Muscle layer of duodenum (tissue), 2 donors: ENCODE data around the gene CXCR5.

Experiments
- H3K27ac ChIP-seq: one replicate; pipeline ENCODE4 v1.7.0; 2013; ENCODE audit warnings: mild to moderate bottlenecking, low read length
- H3K27me3 ChIP-seq: one replicate; pipeline ENCODE4 v1.7.0; 2013; ENCODE audit warnings: low read depth, mild to moderate bottlenecking, control low read depth, low read length
- H3K36me3 ChIP-seq, 2 donors: one replicate each; pipeline ENCODE4 v1.7.0; 2013; ENCODE audit warnings: low read length in 2 of 2, control low read depth in 1 of 2, mild to moderate bottlenecking in 1 of 2; ENCODE audit not compliant: insufficient read depth in 2 of 2, control insufficient read depth in 1 of 2
- H3K4me1 ChIP-seq, 2 donors: one replicate each; pipeline ENCODE4 v1.7.0; 2013; ENCODE audit warnings: low read length in 2 of 2, mild to moderate bottlenecking in 2 of 2, control low read depth in 1 of 2, moderate library complexity in 1 of 2; ENCODE audit not compliant: insufficient read depth in 2 of 2, control insufficient read depth in 1 of 2
- H3K4me3 ChIP-seq, 2 donors: one replicate each; pipeline ENCODE4 v1.7.0; 2013; ENCODE audit warnings: low read length in 2 of 2, low read depth in 1 of 2, mild to moderate bottlenecking in 1 of 2
- H3K9me3 ChIP-seq, 2 donors: one replicate each; pipeline ENCODE4 v1.7.0; 2013; ENCODE audit warnings: low read length in 2 of 2, control low read depth in 1 of 2, mild to moderate bottlenecking in 1 of 2; ENCODE audit not compliant: control insufficient read depth in 1 of 2
- donor health status: healthy.

The CXCR5 gene

GRCh38 chr11:118899296-118899688 lies 15.6 kb downstream of the CXCR5 start:
- no peaks in the 10 kb centered on the region for H3K27me3 ChIP-seq
- peaks cover 7 to 59% of the 10 kb centered on the region in 2 donors for H3K36me3 ChIP-seq
- H3K4me3 ChIP-seq = no peak overlapping the region
- no peaks in the 10 kb centered on the region for H3K9me3 ChIP-seq
- peaks cover 0 to 13% of the 10 kb centered on the region in 2 donors for H3K4me1 ChIP-seq
- no peak overlapping the region for H3K27ac ChIP-seq

GRCh38 chr11:118899706-118900360 lies 16.1 kb downstream of the CXCR5 start:
- Histone ChIP-seq H3K4me3 (no peak overlapping the region), H3K27me3 (no peaks in the 10 kb centered on the region), H3K9me3 (no peaks in the 10 kb centered on the region), H3K36me3 (peaks cover 11 to 63% of the 10 kb centered on the region in 2 donors), H3K4me1 (peaks cover 0 to 13% of the 10 kb centered on the region in 2 donors), H3K27ac (no peak overlapping the region)

GRCh38 chr11:118900535-118901384 lies 17.1 kb downstream of the CXCR5 start:
- Histone ChIP-seq H3K4me3 (no peak overlapping the region), H3K9me3 (no peaks in the 10 kb centered on the region), H3K4me1 (peaks cover 0 to 13% of the 10 kb centered on the region in 2 donors), H3K27me3 (no peaks in the 10 kb centered on the region), H3K36me3 (peaks cover 13 to 67% of the 10 kb centered on the region in 2 donors), H3K27ac (no peak overlapping the region)

GRCh38 chr11:118901494-118902335 lies 18.0 kb downstream of the CXCR5 start:
- Histone ChIP-seq H3K4me3 (no peak overlapping the region), H3K4me1 (peaks cover 0 to 10% of the 10 kb centered on the region in 2 donors), H3K9me3 (no peaks in the 10 kb centered on the region), H3K36me3 (peaks cover 13 to 71% of the 10 kb centered on the region in 2 donors), H3K27ac (no peak overlapping the region), H3K27me3 (no peaks in the 10 kb centered on the region)

GRCh38 chr11:118902336-118903203 lies 18.9 kb downstream of the CXCR5 start:
- H3K4me1 ChIP-seq = peaks cover 5 to 18% of the 10 kb centered on the region in 2 donors
- H3K36me3 ChIP-seq = peaks cover 13 to 66% of the 10 kb centered on the region in 2 donors
- no peaks in the 10 kb centered on the region for H3K27me3 ChIP-seq
- no peak overlapping the region for H3K27ac ChIP-seq
- H3K4me3 ChIP-seq = no peak overlapping the region
- H3K9me3 ChIP-seq = no peaks in the 10 kb centered on the region

GRCh38 chr11:118903204-118904015 lies 19.7 kb downstream of the CXCR5 start:
- no peaks in the 10 kb centered on the region for H3K27me3 ChIP-seq
- no peak overlapping the region for H3K27ac ChIP-seq
- H3K9me3 ChIP-seq = no peaks in the 10 kb centered on the region
- H3K4me3 ChIP-seq = no peak overlapping the region
- peaks cover 10 to 27% of the 10 kb centered on the region in 2 donors for H3K4me1 ChIP-seq
- peaks cover 17 to 65% of the 10 kb centered on the region in 2 donors for H3K36me3 ChIP-seq

- Histone ChIP-seq H3K4me1 (peaks cover 22 to 37% of the 10 kb centered on the region in 2 donors), H3K27ac (peak overlapping the region; percentile 49), H3K9me3 (no peaks in the 10 kb centered on the region), H3K4me3 (peak overlapping the region in 1 of 2 donors; percentile 21), H3K27me3 (no peaks in the 10 kb centered on the region), H3K36me3 (peaks cover 17 to 37% of the 10 kb centered on the region in 2 donors)
Measured at GRCh38 chr11:118907051-118908042, 23.7 kb downstream of the CXCR5 start.

GRCh38 chr11:118908264-118908663 lies 24.6 kb downstream of the CXCR5 start:
- no peaks in the 10 kb centered on the region for H3K27me3 ChIP-seq
- no peak overlapping the region for H3K4me3 ChIP-seq
- peaks cover 16 to 28% of the 10 kb centered on the region in 2 donors for H3K36me3 ChIP-seq
- H3K4me1 ChIP-seq = peaks cover 31 to 46% of the 10 kb centered on the region in 2 donors
- no peak overlapping the region for H3K27ac ChIP-seq
- no peaks in the 10 kb centered on the region for H3K9me3 ChIP-seq

- Histone ChIP-seq H3K27me3 (no peaks in the 10 kb centered on the region), H3K4me3 (peak overlapping the region; percentile 7 to 60), H3K27ac (peak overlapping the region; percentile 72), H3K36me3 (peaks cover 10 to 22% of the 10 kb centered on the region in 2 donors), H3K9me3 (no peaks in the 10 kb centered on the region), H3K4me1 (peaks cover 37 to 53% of the 10 kb centered on the region in 2 donors)
Measured at GRCh38 chr11:118908901-118909618, 25.4 kb downstream of the CXCR5 start.
